ENCODE data around the gene PRR35. TPM values are rescaled to one million over a fixed set of nuclear protein-coding genes. Genes with fewer than 3 reads are reported as not detected.

The PRR35 gene
- total and polyA plus RNA-seq, 3 donors from 2014 or later, result 1.7 to 7.2 (median 5.0) TPM

GRCh38 chr16:578870-579405 is 18.7 kb downstream of the PRR35 start:
- Histone ChIP-seq H3K36me3 (ENCODE audit: low read depth, missing control alignments) (no peaks in the 10 kb centered on the region), H3K27ac (no peak overlapping the region), H3K9me3 (no peaks in the 10 kb centered on the region), H3K27me3 (no peaks in the 10 kb centered on the region), H3K4me3 (no peak overlapping the region), H3K4me1 (peaks cover 4% of the 10 kb centered on the region)
- peak; percentile 73 for DNase-seq
- 56 to 89% methylated on average over 3 to 34 of the region's 34 CpGs for WGBS, 2 donors
- TF ChIP-seq CTCF (IDR thresholded peaks at IDR 0.05) (peak; percentile 56 to 62 (median 58)), POLR2A (IDR thresholded peaks at IDR 0.05) (no peak)
- intact Hi-C loops (cut with DNase I; ENCODE audit: low total_unique reads), result no loop called here

GRCh38 chr16:580141-580945 is 20.1 kb downstream of the PRR35 start:
- DNase-seq, result no peak
- Histone ChIP-seq H3K27me3 (no peaks in the 10 kb centered on the region), H3K27ac (no peak overlapping the region), H3K9me3 (no peaks in the 10 kb centered on the region), H3K36me3 (ENCODE audit: low read depth, missing control alignments) (no peaks in the 10 kb centered on the region), H3K4me1 (peaks cover 4% of the 10 kb centered on the region), H3K4me3 (no peak overlapping the region)
- intact Hi-C loops (cut with DNase I; ENCODE audit: low total_unique reads), result loop anchor here (10.0 kb wide), 2 partner anchors 54 to 84 kb away; partner anchors contain the start of genes METTL26, RHOT2 and WFIKKN1
- 91 to 93% methylated on average over 7 to 27 of the region's 27 CpGs for WGBS, 2 donors
- TF ChIP-seq CTCF (IDR thresholded peaks at IDR 0.05) (no peak), POLR2A (IDR thresholded peaks at IDR 0.05) (no peak)

- no peak for DNase-seq
- no peaks in the 10 kb centered on the region for H3K9me3 ChIP-seq
- H3K27me3 ChIP-seq, result no peaks in the 10 kb centered on the region
- TF ChIP-seq CTCF (IDR thresholded peaks at IDR 0.05), result no peak
- no peak for TF ChIP-seq POLR2A (IDR thresholded peaks at IDR 0.05)
- H3K4me1 ChIP-seq, result peaks cover 4% of the 10 kb centered on the region
- H3K4me3 ChIP-seq, result no peak overlapping the region
- H3K27ac ChIP-seq, result no peak overlapping the region
- H3K36me3 ChIP-seq (ENCODE audit: low read depth, missing control alignments), result no peaks in the 10 kb centered on the region
- intact Hi-C loops (cut with DNase I; ENCODE audit: low total_unique reads), result loop anchor here (10.0 kb wide), 2 partner anchors 54 to 84 kb away; partner anchors contain the start of genes METTL26, RHOT2 and WFIKKN1
- 95% methylated on average over 15 to 19 of the region's 19 CpGs for WGBS, 2 donors
These were observed 20.8 kb downstream of the PRR35 start for GRCh38 chr16:580946-581498.

- Histone ChIP-seq H3K4me1 (peaks cover 4% of the 10 kb centered on the region), H3K36me3 (ENCODE audit: low read depth, missing control alignments) (no peaks in the 10 kb centered on the region), H3K27ac (no peak overlapping the region), H3K27me3 (no peaks in the 10 kb centered on the region), H3K9me3 (no peaks in the 10 kb centered on the region), H3K4me3 (no peak overlapping the region)
- intact Hi-C loops (cut with DNase I; ENCODE audit: low total_unique reads), result loop anchor here (10.0 kb wide), 2 partner anchors 53 to 83 kb away; partner anchors contain the start of genes METTL26, RHOT2 and WFIKKN1
- no peak for DNase-seq
- WGBS, 2 donors, result 85% methylated on average over 8 to 18 of the region's 18 CpGs
- TF ChIP-seq POLR2A (IDR thresholded peaks at IDR 0.05), result no peak
These were observed 22.0 kb downstream of the PRR35 start for GRCh38 chr16:582218-582613.
